Thoracic aorta (tissue), 2 donors: Measurements from ENCODE around the gene UFC1. TPM values are rescaled to one million over a fixed set of nuclear protein-coding genes. Genes with fewer than 3 reads are reported as not detected.

ENCODE experiments used
- ATAC-seq: fragments of 150-250 bp; one replicate; pipeline ENCODE4 v1.8.0; 2017; ENCODE audit warnings: low read depth; ENCODE audit not compliant: insufficient number of reproducible peaks, low FRiP score
- DNase-seq: peaks from one replicate; pipeline ENCODE4 v3.0.0-alpha.2; 2020; ENCODE audit warnings: low spot score
- H3K27ac ChIP-seq, 2 donors: fragments of 200-600 bp; sonication (generic); 1 replicate in 1 of 2; 2 replicates in 1 of 2; pipeline ENCODE4 v1.5.1; 2016; ENCODE audit warnings: mild to moderate bottlenecking in 2 of 2, moderate library complexity in 2 of 2
- H3K27me3 ChIP-seq: fragments of 200-600 bp; sonication (generic); replicated peaks from 2 replicates; pipeline ENCODE4 v1.6.0; 2016; ENCODE audit warnings: mild to moderate bottlenecking; ENCODE audit not compliant: insufficient read depth
- H3K36me3 ChIP-seq: fragments of 200-600 bp; sonication (generic); one replicate; pipeline ENCODE4 v1.5.1; 2016
- H3K4me1 ChIP-seq, 2 donors: fragments of 200-600 bp; sonication (generic); 1 replicate in 1 of 2; 2 replicates in 1 of 2; pipeline versions ENCODE4 v1.5.1 to v1.6.0; 2016; ENCODE audit warnings: low read depth in 2 of 2, mild to moderate bottlenecking in 1 of 2; ENCODE audit not compliant: control insufficient read depth in 1 of 2
- H3K4me3 ChIP-seq: fragments of 200-600 bp; sonication (generic); 2 replicates; pipeline ENCODE4 v1.5.1; 2016; ENCODE audit warnings: mild to moderate bottlenecking
- H3K9me3 ChIP-seq: fragments of 200-600 bp; sonication (generic); 2 replicates; pipeline ENCODE4 v1.5.1; 2016
- total RNA-seq, 2 donors: library from RNA; depleted of rRNA; stranded (reverse); fragments of >200 nt; gene quantifications; one replicate each; pipeline versions ENCODE4 v1.1.0 to v1.2.3, GENCODE V29; 2016
- TF ChIP-seq, protein P1 (sequence below): fragments of 200-600 bp; sonication (generic); IDR thresholded peaks from one replicate; pipeline ENCODE4 v1.5.1; 2019; ENCODE audit warnings: antibody characterized with exemption

The UFC1 gene
- total RNA-seq, 2 donors from 2014 or later = 54.2 to 73.9 TPM

DNA sequence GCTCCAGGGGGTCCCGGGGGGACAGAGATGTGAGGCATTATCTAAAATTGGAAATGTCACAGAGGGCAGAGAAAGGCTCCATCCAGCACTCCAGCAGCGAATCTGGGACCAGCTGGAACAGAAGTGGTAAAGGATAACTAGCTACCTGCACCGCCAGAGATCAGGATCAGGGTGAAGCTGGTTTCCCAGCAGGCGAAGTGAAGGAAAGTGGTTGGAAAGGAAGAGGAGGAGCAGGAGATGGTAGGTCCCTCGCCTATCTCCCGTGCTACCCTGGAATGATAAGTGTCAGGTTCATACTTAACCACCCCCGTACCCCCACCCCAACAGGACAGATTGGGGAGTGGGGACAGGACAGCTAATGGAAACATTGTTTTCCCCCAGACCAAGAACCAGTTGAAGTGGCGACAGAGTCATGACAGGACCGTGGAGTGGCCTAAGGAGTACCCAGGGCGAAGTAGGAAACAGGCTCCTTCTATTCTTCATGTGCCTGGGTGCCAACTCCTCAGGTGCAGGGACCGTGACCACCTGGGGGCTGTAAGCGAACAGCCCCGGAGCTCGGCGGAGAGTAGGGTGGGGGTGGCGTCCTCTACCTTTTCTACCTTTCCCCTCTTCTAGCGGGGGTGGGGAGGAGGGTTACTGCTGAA lies 22.8 kb downstream of the UFC1 start:
- ATAC-seq = no peak
- DNase-seq = no peak
- Histone ChIP-seq H3K27ac (peak overlapping the region; percentile 83 to 91), H3K4me1 (peaks cover 8 to 34% of the 10 kb centered on the region in 2 donors), H3K9me3 (no peaks in the 10 kb centered on the region), H3K4me3 (peak overlapping the region; percentile 82), H3K27me3 (no peaks in the 10 kb centered on the region), H3K36me3 (peaks cover 20% of the 10 kb centered on the region)
- TF ChIP-seq, protein P1, sequence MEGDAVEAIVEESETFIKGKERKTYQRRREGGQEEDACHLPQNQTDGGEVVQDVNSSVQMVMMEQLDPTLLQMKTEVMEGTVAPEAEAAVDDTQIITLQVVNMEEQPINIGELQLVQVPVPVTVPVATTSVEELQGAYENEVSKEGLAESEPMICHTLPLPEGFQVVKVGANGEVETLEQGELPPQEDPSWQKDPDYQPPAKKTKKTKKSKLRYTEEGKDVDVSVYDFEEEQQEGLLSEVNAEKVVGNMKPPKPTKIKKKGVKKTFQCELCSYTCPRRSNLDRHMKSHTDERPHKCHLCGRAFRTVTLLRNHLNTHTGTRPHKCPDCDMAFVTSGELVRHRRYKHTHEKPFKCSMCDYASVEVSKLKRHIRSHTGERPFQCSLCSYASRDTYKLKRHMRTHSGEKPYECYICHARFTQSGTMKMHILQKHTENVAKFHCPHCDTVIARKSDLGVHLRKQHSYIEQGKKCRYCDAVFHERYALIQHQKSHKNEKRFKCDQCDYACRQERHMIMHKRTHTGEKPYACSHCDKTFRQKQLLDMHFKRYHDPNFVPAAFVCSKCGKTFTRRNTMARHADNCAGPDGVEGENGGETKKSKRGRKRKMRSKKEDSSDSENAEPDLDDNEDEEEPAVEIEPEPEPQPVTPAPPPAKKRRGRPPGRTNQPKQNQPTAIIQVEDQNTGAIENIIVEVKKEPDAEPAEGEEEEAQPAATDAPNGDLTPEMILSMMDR = no peak

DNA sequence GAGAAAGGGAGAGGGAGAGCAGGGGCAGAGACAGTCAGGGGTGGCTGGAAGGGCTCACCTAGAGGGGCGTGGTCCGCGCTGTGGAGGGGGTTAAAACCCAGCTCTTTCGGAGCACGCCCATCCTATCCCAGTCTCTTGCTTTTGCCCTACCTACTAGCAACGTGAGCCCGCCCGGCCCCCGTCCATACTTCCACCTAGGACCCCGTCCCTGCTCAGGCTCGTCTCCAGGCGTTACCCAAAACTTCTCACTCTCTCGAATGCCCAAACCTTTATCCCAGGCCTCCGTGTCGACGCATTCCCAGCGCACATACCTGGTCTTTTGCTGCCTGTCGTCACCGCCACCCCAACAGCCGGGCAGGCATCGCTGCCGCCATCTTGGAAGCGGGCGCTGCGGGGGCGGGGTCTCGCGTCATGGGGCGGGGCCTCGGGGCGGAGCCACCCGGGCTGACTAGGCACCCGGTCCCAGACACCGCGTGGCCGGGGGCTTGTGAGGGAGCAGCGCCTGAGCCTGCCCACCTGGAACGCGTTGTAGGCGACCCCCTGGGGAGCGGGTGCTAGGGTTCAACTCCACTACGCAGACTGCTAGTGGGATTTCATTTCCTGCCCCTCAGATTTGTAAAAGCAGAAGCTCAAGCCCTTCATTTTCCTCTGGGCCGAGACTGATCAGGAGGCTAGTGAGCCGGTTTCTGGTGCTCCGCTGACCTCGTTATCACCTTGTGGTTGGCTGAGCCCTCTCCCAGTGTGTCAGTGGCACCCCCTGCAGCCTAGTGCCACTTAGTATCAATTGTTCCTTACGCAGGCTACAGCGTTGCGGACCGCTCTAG lies 23.5 kb downstream of the UFC1 start, which contains the start of gene B4GALT3:
TSS of gene B4GALT3 (minus strand) at position 396 of the 824 bp plus-strand sequence. CDS start 1,447 bp downstream, outside the sequence.
- peak within 1 kb of the TSS; percentile 82 for H3K4me3 ChIP-seq
- H3K36me3 ChIP-seq = peaks cover 13% of the 10 kb centered on the region
- DNase-seq = peak; percentile 43
- TF ChIP-seq, protein P1 = no peak
- H3K27me3 ChIP-seq = no peaks in the 10 kb centered on the region
- ATAC-seq = peak; percentile 88
- H3K4me1 ChIP-seq = peaks cover 8 to 34% of the 10 kb centered on the region in 2 donors
- H3K27ac ChIP-seq = peak within 1 kb of the TSS; percentile 83 to 91
- no peaks in the 10 kb centered on the region for H3K9me3 ChIP-seq

DNA sequence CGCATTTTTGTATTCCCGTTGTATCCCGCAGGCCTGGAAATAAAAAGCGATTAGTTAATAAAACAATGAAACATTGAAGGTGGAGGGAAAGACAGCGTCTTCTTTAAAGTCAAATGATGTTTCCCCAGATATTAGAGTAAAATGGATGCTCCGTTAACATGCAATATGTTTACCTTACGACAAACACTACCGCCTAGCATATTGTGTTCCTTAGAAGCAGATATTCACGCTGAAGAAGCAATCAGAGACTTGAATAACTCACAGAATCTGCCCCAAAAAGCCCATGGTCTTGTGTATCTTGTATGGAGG lies 24.1 kb downstream of the UFC1 start:
- DNase-seq (no peak), ATAC-seq (no peak)
- peaks cover 8 to 29% of the 10 kb centered on the region in 2 donors for H3K4me1 ChIP-seq
- TF ChIP-seq, protein P1 = no peak
- no peaks in the 10 kb centered on the region for H3K27me3 ChIP-seq
- H3K4me3 ChIP-seq = peak overlapping the region; percentile 82
- no peaks in the 10 kb centered on the region for H3K9me3 ChIP-seq
- peak overlapping the region; percentile 83 to 91 for H3K27ac ChIP-seq
- H3K36me3 ChIP-seq = peaks cover 9% of the 10 kb centered on the region

DNA sequence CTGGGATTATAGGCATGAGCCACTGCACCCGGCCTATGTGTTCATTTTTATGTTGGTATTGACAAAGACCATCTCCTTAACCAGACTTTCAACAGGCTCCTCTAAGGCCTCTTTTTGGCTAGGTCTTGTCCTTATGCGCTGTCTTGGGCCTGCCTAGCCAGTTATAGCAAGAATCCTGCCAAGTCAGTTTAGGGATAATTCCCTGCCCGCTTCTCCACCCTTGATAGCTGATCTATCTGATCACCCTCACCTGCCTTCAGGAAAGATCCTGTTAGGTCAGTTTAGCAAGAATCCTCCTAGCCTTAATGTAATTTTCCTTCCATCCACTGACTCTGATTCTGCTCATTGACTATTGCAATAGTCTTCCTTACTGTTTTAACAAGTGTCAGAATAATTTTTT lies 25.9 kb downstream of the UFC1 start:
- ATAC-seq = no peak

DNA sequence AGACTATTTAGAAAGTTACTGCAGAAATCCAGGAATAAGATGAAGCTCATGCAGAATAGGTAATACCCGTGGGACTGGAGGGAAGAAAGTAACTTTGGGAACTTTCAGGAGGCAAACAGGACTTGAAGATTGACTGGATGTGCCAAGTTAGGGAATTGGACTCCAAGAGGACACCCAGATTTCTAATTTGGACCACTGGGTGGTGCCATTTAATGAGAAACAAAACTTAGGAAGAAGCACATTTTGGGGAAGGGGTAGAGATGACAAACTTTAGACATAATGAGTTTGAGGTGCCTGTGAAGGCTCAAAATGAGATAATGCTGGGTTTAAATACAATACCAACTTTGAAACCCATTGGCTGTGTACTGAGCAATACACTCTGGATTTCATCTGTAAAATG lies 26.9 kb downstream of the UFC1 start:
- Histone ChIP-seq H3K4me3 (no peak overlapping the region), H3K27me3 (no peaks in the 10 kb centered on the region), H3K27ac (no peak overlapping the region), H3K4me1 (peaks cover 8 to 25% of the 10 kb centered on the region in 2 donors), H3K9me3 (no peaks in the 10 kb centered on the region), H3K36me3 (no peaks in the 10 kb centered on the region)
- ATAC-seq = no peak
- TF ChIP-seq, protein P1 = no peak
- no peak for DNase-seq

More for the DNA sequence above, 25.9 kb downstream of the UFC1 start:
- no peaks in the 10 kb centered on the region for H3K36me3 ChIP-seq
- no peaks in the 10 kb centered on the region for H3K27me3 ChIP-seq
- H3K4me3 ChIP-seq = no peak overlapping the region
- peaks cover 8 to 27% of the 10 kb centered on the region in 2 donors for H3K4me1 ChIP-seq
- TF ChIP-seq, protein P1 = no peak
- no peak for DNase-seq
- H3K9me3 ChIP-seq = no peaks in the 10 kb centered on the region
- H3K27ac ChIP-seq = no peak overlapping the region
